Glomerular visceral epithelial cell (primary cell): ENCODE measurements around the gene DIPK2B.

Experiments
- DNase-seq: peaks from one replicate; pipeline ENCODE4 v3.0.0-alpha.2; 2016; ENCODE audit errors: extremely low spot score

Gene DIPK2B

DNA sequence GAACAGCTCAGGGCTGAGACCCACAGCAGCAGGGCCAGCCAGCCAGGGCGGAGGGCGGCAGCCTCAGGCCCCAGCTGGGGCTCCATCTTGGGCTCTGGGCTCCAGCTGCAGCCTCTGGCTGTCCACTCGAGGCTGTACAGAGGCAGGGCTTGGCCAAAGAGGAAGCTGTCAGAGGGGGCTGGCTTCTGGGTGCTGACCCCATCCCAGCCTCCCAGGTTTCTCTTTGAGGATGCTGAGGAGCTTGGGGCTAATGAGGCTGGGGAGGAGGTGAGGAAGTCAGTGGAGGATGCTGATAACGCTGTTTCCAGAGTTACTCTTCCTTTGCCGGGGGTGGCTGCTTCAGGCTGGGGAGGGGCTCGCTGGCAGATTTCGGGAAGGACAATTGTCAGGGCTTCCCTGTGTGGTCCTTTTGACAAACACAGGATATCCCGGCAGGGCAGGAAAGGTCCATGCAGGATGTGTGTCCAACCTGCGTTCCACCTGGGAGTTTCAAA, at the start of gene DIPK2B:
TSS of gene DIPK2B (minus strand) at position 136 of the 494 bp plus-strand sequence. CDS start at position 86, 50 bp downstream.
- DNase-seq: no peak

GRCh38 chrX:45240301-45240700, 39.6 kb upstream of the DIPK2B start:
- DNase-seq: no peak

GRCh38 chrX:45238489-45238888, 37.8 kb upstream of the DIPK2B start:
- DNase-seq: no peak

GRCh38 chrX:45233531-45233930, 32.9 kb upstream of the DIPK2B start:
- DNase-seq: no peak

DNA sequence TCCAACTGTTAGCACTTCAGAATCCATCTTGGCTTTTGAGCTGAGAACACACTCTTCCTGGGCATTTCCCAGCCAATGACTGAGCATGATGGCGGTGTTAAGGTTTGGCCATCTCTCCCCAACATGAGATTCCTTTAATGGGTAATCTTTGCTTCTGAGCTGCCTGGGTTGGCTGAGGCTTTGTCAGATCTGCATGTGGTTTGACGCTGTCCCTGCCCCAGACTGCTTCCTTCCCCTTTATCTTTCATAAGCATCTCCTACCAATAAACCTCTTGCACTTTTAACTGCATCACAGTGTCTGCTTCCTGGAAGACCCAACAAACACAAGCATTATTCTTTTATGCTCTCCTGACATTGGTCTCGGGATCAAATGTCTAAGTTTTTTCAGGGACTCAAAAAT, 31.5 kb upstream of the DIPK2B start:
- no peak for DNase-seq

DNA sequence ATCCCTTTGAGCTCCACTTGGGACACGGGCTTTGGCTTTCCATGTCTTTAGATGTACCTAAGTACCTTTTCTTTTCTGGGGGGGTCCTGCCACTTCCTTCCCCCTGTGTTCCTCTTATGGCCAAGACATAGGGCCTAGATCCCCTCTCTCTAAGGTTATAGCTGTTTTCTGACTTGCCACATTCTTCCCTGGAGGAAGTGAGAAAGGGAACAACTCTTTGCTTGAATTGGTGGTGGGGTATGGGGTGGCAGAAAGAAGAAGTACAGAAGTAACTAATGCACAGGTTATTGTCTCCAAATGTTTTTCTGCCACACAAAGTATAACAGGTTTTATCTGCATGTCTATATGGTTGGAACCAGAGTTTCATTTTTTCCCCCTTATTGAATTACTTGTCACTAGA, 29.7 kb upstream of the DIPK2B start:
- no peak for DNase-seq

- DNase-seq: no peak
Measured at GRCh38 chrX:45229348-45229747, 28.7 kb upstream of the DIPK2B start.

- DNase-seq: no peak
Measured at GRCh38 chrX:45228126-45228525, 27.4 kb upstream of the DIPK2B start.

- no peak for DNase-seq
Measured at GRCh38 chrX:45208121-45208856, 7.6 kb upstream of the DIPK2B start.

DNA sequence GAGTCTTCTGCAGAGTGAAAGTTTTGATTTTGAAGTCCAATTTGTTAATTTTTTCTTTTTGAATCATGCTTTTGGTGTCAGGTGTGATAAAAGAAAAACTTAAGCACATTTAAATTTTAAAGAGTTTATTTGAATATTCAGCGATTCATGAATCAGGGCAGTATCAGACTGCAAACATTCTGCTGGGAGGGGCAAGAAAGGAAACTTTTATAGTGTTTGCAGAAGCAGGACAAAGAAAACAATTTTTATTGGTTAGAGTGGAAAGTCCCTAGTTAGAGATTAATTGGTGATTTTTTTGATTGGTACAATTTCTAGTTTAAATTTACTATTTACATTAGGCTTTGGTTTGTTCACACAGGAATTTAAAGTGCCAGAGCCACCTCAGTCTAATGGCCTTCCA, 1.5 kb upstream of the DIPK2B start:
- no peak for DNase-seq

DNA sequence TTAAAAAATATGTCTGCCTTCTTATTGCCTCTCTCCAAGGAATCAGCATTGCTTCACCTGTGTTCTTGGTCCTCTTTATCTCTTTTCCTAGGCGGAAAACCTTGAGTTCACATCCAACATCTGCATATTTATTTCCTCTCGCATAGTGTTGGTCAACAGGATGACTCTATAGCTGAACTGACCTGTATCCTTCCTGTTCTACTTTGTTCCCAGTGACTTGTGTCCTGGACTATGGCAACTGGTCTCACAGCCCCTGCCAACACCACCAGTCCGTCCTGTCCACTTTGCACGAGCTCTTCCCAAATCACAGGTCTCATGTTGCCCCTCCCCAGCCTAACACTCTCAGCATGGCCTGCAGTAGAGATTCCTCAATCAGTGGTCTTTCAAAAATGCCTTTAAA, 2.0 kb downstream of the DIPK2B start:
- DNase-seq: no peak

- no peak for DNase-seq
Measured at GRCh38 chrX:45198301-45198700, 2.4 kb downstream of the DIPK2B start.

DNA sequence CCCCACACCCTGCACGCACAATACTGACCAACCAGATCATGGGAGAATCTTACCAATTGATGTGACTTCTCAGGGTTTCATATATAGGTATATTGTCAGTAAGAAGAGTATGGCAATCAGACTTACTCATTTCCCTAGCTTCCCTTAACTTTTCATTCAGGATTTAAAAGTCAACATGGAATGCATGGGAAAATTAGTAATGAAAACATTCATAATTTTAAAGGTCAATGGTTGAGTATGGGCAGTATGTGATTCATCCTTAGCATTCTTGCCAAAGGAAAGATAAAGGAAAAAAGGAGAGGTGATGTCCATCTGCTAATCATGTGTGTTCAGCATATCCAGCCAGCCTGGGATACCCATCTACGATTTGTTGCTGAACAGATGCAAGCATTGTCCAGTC, 4.0 kb downstream of the DIPK2B start:
- no peak for DNase-seq

GRCh38 chrX:45191820-45192409, 8.8 kb downstream of the DIPK2B start:
- DNase-seq: no peak

- DNase-seq: no peak
Measured at GRCh38 chrX:45191383-45191782, 9.3 kb downstream of the DIPK2B start.

DNA sequence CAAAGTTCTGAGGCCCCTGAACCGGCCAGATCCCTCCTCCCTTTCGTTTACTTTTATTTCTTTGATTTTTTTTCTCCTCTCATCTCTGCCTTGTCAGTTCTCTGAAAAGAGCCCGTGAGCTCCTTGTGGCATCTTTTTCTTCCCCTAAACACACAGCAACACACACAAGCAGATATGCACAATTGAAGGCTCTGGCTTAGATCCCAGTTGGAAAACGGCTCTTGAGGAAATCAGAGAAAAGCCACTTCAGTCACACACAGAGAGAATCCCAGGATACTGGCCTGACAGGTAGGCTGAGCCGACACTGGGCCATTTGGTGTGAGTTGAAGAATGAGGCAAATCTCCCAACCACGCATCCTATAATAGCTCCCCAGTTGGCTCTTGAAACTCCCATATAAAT, 12.9 kb downstream of the DIPK2B start:
- DNase-seq: no peak

- no peak for DNase-seq
Measured at GRCh38 chrX:45186643-45187026, 14.0 kb downstream of the DIPK2B start.

DNA sequence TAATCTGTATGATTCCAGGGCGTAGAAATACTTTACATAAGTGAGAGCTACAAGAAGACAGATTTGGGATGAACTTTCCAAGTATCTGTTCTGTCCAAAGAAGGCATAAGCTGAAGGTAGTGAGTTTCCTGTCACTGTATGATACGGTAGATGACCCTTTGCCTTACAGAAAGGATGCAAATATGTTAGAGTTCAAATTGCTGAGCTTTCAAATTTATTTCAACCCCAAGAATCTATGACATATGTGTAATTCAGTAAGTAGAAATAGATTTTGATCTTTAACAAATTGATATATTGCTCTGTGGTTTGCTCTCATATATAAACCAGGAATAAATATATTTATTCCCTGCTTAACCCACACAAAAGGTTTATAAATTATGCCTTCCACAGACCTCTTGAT, 16.5 kb downstream of the DIPK2B start:
- no peak for DNase-seq

- DNase-seq: peak; percentile 44
Measured at GRCh38 chrX:45172890-45173289, 27.8 kb downstream of the DIPK2B start.

DNA sequence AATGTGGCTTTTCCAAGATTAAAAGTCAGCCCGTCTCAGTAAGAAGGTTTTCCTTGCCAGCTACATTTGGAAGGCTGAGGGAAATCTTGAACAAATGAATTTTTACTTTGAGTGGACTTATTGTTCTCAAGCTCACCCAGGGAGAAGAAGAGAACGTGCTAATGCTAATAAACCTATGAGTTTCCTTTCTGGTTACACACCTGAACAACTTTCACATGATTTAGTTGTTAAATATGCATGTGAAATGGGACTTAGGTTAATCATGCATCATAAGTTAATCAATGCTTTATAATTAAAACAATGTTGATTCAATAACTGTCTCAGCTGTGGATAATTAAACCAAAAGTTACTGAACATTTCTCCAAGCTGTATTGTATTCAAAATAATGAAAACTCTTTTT, 33.9 kb downstream of the DIPK2B start:
- no peak for DNase-seq

DNA sequence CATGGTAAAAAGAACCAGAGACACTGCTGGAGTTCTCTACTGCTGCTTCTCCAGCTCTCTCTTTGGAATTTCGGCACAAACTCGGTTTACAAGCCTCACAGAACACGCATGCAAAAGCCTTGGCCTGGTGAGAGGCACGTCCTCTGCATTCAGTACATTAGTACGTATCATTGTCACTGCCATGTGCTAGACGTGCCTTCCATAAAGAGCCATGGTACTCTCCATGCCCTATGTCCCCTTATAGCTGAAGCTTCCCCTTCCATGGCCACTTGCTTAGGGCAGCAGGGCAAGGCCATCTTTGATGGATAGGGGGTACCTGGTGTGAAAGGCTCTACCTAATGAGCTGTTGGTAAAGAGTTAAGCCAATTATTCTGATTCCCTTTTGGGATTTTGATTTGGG, 35.0 kb downstream of the DIPK2B start:
- DNase-seq: no peak

- DNase-seq: no peak
Measured at GRCh38 chrX:45164995-45165394, 35.7 kb downstream of the DIPK2B start.

DNA sequence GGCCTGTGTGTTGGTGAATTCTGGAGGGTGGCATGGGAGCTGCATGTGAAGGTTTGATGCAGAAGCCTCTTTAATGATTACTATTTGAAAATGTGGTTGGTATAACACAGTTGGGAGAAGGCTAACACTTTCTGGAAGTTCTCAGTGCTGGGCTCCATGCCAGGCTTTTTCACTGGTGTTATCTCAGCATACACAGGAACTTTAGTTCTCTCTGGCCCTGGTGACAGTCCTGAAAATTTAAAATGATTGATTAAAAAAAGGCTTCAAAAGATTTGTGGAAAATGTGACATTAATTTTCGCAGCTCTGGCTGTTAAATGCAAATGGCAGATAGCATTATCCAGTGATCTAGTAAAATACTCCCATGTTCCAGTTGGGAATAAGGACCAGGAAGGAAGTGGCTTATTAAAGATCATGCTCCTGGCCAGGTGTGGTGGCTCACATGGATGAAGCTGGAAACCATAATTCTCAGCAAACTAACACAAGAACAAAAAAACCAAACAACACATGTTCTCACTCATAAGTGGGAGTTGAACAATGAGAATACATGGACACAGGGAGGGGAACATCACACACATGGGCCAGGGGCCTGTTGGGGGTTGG, 36.6 kb downstream of the DIPK2B start:
- DNase-seq: no peak
